GM06990 (cell line): ENCODE results near the gene ARMH1.

Source experiments
- DNase-seq: peaks from one replicate; pipeline ENCODE4 v3.0.0-alpha.2; 2011; ENCODE audit not compliant: insufficient read length; ENCODE audit errors: extremely low read depth
- H3K27me3 ChIP-seq: replicated peaks from 2 replicates; pipeline ENCODE4 v1.6.0; 2011; ENCODE audit warnings: low read length; ENCODE audit not compliant: control insufficient read depth, insufficient read depth
- H3K36me3 ChIP-seq: 2 replicates; pipeline ENCODE4 v1.5.1; 2011; ENCODE audit warnings: low read length; ENCODE audit not compliant: control insufficient read depth, insufficient read depth
- H3K4me3 ChIP-seq: replicated peaks from 2 replicates; pipeline ENCODE4 v1.5.1; 2011; ENCODE audit warnings: low read depth, mild to moderate bottlenecking, control low read depth, low read length
- TF ChIP-seq, protein P1 (sequence below): IDR thresholded peaks from 2 replicates; pipeline ENCODE4 v1.5.1; 2011; ENCODE audit warnings: low read length, control low read depth, mild to moderate bottlenecking, inconsistent platforms; ENCODE audit not compliant: insufficient read depth, poor library complexity, severe bottlenecking

ARMH1 gene

GRCh38 chr1:44636688-44637598, 37.6 kb upstream of the ARMH1 start:
- TF ChIP-seq, protein P1, sequence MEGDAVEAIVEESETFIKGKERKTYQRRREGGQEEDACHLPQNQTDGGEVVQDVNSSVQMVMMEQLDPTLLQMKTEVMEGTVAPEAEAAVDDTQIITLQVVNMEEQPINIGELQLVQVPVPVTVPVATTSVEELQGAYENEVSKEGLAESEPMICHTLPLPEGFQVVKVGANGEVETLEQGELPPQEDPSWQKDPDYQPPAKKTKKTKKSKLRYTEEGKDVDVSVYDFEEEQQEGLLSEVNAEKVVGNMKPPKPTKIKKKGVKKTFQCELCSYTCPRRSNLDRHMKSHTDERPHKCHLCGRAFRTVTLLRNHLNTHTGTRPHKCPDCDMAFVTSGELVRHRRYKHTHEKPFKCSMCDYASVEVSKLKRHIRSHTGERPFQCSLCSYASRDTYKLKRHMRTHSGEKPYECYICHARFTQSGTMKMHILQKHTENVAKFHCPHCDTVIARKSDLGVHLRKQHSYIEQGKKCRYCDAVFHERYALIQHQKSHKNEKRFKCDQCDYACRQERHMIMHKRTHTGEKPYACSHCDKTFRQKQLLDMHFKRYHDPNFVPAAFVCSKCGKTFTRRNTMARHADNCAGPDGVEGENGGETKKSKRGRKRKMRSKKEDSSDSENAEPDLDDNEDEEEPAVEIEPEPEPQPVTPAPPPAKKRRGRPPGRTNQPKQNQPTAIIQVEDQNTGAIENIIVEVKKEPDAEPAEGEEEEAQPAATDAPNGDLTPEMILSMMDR = no peak
- Histone ChIP-seq H3K4me3 (no peak overlapping the region), H3K36me3 (peaks cover 55% of the 10 kb centered on the region), H3K27me3 (no peaks in the 10 kb centered on the region)
- no peak for DNase-seq

- no peak for DNase-seq
- no peaks in the 10 kb centered on the region for H3K27me3 ChIP-seq
- no peak overlapping the region for H3K4me3 ChIP-seq
- H3K36me3 ChIP-seq = peaks cover 61% of the 10 kb centered on the region
- TF ChIP-seq, protein P1 = no peak
Observed at GRCh38 chr1:44637702-44638411, 36.7 kb upstream of the ARMH1 start.

GRCh38 chr1:44640200-44640853, 34.2 kb upstream of the ARMH1 start:
- Histone ChIP-seq H3K4me3 (no peak overlapping the region), H3K27me3 (no peaks in the 10 kb centered on the region), H3K36me3 (peaks cover 63% of the 10 kb centered on the region)
- TF ChIP-seq, protein P1 = no peak
- DNase-seq = no peak

DNA sequence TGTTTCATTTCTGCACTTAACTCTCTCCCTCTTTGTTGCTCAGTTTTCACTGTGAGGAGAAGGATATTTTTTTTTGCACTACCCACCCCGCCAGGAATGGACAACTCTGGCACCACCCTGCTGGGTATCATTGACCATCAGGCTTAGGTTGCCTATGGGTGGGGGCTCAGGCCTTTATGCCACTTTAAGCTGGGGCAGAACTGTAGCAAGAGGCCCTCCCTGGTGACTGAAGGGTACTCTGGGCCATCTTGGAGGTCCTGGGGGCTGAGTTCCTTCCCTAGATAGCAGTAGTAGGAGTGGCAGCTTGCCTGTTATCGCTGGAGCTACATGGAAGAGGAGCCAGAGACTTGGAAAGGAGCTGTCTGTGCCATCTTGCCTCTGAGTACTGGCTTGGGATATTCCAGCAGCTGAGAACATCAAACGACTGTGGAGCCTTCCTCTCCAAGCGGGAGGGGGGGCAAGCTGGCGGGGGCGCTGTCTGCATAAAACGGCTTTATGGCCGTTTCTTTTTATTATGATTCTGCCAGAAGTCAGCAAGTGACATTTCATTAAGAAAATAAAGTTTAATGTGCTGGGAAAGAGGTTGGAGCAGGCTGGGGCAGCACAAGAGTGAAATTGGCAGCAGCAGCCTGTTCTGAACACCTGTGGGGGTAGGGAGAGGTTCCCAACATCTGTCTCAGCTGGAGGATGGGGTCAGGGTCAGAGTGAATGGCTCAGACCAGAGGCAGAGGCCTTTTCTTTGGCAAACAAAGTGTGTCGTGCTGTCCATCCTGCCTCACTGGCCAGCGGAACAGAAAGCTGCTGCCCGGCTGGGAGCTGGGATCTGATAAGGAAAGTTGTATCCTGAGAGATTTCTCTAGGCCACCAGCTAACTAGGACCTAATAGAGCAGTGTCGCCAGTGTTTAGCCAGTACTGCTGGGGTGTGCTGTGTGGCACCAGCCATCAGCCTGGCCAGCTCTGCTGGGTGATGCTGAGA, 33.1 kb upstream of the ARMH1 start:
- Histone ChIP-seq H3K27me3 (no peaks in the 10 kb centered on the region), H3K4me3 (no peak overlapping the region), H3K36me3 (peaks cover 60% of the 10 kb centered on the region)
- TF ChIP-seq, protein P1 = no peak
- no peak for DNase-seq

GRCh38 chr1:44642255-44642654, 32.3 kb upstream of the ARMH1 start:
- Histone ChIP-seq H3K4me3 (no peak overlapping the region), H3K27me3 (no peaks in the 10 kb centered on the region), H3K36me3 (peaks cover 60% of the 10 kb centered on the region)
- TF ChIP-seq, protein P1 = no peak
- DNase-seq = no peak
